Measurements from ENCODE around the gene GPR45.

GRCh38 chr2:105279126-105279525, 37.6 kb downstream of the GPR45 start:
- TF ChIP-seq EZH2 (IDR thresholded peaks at IDR 0.05; ENCODE audit: borderline replicate concordance, low read depth, low read length, poor library complexity, severe bottlenecking) (no peak), CTCF (conservative IDR thresholded peaks at IDR 0.05; ENCODE audit: low read depth, low read length) (no peak)
